Glomerular visceral epithelial cell (primary cell): ENCODE data around the gene HOXA7.
A peak's percentile ranks its signal among the peaks of the same experiment; 100 is the strongest.

ENCODE experiments used
- DNase-seq: peaks from one replicate; pipeline ENCODE4 v3.0.0-alpha.2; 2016; ENCODE audit errors: extremely low spot score

Gene HOXA7

GRCh38 chr7:27193335-27194001 lies 37.0 kb upstream of the HOXA7 start:
- no peak for DNase-seq

DNA sequence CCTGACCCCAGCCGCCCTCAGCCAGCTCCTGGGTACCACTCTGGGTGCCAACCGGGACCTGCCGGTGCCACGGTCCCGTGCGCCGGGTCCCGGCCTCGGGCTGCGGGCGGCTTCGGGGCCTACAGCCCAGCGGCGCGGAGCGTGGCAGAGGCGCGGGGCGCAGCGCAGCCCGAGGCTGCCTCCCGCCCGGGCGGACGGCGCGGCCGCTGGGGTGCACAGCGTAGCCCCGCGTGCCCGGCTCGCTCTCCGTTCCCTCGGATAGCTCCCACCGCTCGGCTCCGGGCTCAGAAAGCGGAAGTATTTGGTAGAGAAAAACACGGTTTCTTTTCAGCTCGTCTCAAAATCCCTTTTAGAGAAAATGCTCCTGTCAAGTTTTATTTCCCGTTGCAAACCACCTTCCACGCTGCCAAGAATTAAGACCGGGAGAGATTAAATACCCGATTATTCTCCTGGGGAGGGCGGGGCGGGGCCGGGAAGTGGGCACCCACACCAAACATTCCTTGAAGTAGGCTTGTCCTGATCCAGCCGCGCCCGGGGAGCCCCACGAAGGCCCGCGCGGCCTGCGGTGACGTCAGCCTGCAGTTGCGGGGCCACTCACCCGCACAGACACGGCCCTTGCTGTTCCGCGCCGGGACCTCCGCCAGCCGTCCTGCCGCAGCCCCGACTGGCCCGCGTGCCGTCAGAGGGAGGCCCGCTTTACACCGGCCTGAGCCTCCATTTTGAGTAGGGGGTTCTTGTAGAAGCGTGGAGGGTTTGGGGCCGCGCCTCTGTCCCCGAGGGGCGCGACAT lies 36.3 kb upstream of the HOXA7 start:
- DNase-seq = no peak

DNA sequence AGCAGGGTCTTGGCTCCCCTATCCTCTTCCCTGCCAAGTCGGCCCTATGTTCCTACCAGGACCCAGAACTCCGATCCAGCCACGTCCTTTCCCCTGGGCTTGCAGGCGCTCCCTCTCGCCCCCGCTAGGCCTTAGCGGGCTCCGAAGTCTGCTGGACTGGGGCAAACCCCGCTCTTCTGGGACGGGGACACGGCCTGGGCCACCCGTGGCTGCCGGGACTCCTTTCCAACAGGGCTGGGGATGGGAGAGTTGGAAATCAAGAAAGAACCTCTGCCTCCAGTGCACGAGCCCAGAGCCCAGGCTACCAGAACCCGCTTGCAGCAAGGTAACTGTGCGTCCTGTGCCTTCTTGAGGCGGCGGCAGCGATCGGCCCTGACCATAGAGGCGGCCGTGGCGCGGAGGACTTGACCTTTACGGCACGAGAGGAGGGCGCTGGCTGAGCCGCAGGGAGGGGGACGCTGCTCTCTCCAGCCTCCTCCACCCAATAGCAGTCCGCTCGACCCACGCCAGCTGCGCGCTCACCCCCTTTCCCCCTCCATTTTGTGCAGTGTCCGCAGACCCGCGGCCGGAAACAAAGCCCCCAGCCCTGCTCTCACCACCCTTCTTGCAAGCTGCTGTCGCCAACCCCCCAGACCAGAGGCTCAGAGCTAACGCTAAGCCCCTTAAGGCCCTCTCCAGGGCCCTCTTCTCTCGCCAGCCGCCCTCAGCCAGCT lies 35.5 kb upstream of the HOXA7 start:
- DNase-seq = no peak

GRCh38 chr7:27191161-27191731 lies 34.8 kb upstream of the HOXA7 start:
- no peak for DNase-seq

GRCh38 chr7:27189997-27190748 lies 33.7 kb upstream of the HOXA7 start:
- DNase-seq = no peak

DNA sequence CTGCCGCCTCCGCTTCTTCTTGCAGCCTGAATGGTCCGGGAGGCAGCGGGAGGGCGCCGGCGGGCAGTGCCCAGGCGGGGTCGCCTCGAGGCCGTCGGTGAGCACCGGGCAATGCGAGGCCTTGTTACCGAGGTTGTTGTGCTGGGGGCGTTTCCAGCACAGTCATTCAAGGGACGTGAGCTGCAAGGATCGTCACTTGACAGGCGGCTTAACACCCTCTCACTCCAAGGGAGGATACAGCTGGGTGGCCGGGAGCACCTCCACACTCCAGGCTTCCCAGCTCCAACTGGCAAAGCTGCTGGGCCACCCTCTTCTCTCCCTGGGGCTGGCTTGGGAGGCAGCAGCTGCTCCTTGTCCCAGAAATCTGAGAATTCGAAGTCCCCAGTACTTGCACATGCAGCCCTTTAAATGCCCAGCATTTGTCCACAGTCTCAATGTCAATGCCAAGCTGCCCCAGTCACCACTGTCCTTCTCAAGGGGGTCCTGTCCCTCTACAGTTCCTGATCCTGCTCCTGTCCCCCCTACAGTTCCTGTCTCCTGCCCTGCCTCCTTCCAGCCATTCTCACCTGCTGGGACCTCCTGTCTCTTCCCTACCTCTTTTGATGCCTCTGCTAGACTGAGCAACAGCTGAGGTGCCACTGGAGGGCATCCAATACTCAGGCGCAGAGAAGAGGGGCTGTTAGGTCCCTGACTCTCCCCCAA lies 33.0 kb upstream of the HOXA7 start:
- DNase-seq = no peak

DNA sequence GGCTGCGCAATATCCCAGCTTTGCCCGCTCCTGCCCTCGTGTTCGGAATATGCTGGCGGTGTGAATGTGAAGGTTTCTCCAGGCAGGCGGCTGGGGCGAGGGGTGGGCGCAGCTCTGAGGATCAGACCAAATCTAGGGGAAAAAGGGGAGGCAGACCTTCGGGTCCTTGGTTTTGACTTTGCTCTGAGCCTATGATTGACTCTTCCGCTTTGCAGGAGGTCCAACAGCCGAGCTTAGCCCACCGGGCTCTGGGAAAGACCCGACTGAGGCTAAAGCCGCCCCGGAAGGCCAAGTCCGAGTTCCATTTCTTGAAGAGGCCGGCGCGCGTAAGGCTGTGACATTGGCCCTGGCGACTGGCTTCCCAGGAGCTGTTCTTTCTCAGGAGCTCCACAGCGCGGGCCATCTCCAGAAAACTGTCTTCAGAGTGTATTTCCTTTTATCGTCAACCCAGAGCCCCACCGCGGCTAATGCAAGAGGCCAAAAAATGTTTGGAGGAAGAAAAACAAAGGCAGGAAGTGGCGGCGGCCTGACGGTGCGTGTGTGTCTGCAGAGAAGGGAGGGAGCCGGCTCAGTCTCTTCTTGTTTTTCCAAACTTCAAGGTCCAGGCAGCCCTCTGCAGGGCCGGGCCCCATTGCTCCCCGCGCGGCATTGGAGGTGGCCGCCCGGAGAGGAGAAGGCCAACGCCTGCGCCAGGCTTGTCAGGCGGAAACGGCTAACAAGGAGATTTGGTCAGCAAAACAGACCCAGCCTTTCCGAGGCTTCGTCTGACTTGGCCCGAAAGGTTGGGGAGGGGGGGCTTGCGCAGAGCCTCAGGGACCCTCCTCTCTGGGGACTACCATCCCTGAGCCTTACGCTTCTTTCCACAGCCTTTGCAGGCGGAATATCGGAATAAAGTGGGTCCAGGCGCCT lies 32.2 kb upstream of the HOXA7 start:
- DNase-seq = no peak

DNA sequence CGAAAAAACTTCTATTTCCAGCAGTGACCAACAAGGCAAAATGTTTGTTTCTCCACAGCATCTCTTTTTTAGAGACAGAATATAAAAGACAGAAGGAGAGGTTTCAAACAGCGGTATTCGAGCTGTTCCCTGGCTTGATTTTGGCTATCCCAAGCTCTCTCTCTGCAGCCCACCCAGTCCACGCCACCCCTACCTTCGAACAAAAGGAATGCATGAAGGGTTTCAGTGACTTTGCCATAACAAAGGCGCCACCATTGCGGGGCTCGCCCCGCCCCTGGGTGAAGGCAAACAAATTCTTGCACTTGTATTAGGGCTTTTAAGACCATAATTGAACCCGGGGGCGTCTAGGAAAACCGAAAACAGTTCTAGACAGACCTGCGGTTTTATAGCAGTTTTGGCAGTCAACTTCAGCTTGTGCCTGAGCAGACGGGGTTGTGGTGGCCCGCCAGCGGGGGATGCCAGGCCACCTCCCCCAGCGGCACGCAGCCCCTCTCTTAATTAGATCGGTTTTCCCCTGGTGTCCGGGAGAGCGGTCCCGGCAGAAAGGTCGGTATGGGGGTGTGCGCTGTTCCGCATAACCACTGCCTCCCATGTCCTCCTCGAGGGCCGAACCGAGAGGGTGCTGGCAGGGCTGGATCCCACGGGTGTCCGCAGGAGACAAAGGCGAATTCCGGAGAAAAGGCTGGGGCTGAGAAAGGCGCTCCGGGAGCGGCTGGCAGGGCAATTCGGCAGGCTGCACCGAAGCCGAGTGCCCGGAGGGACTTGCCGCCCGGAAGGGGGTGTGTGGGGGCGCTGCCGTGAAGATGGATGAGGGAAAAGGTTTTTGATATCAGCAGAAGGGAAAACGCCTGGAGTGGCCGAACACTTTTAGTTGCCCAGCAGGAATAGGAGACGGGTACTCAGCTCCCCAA lies 31.3 kb upstream of the HOXA7 start:
- no peak for DNase-seq

DNA sequence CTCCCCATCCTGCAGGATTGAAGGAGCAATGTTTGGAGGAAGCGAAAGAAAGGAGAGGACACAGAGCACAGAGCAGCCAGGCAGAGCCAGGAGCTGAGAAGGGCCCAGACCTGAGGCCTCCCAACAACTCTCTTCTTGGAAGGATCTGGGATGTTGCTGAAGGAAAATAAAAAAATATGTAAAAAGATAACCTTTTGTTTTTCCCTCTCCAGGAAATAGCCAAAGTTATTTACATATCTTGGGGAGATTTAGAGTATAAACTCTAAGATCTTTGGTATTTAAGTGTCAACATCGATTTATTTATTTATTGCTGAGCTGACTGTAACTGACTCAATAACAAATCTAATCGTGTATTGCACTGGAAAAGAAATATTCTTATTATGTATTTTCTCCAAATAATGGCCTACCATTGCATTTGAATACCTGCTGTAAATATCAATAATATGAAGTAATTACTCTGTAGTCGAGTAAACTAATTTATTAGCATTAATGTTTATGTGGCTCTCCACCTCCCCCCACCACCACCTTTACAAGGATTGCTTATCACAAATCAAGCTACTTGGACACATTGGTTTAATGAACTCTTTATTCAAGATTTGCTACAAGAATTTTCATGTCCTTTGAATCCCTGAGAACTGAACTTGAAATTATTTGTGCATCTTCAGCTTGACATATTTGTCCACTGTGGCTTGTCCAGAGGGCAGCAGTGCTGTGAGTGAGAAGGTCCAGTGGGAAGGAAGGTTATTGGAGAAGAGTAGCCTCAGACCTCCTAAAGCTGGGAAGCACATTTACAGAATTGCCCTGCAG lies 30.4 kb upstream of the HOXA7 start:
- no peak for DNase-seq

- DNase-seq = no peak
Observed at GRCh38 chr7:27185854-27186667, 29.6 kb upstream of the HOXA7 start.

- peak; percentile 65 for DNase-seq
Observed at GRCh38 chr7:27185013-27185853, 28.8 kb upstream of the HOXA7 start, which contains the start of gene HOXA11. HOXA11 (minus strand) TSS chr7:27185232; CDS start chr7:27185144, 88 bp downstream.

DNA sequence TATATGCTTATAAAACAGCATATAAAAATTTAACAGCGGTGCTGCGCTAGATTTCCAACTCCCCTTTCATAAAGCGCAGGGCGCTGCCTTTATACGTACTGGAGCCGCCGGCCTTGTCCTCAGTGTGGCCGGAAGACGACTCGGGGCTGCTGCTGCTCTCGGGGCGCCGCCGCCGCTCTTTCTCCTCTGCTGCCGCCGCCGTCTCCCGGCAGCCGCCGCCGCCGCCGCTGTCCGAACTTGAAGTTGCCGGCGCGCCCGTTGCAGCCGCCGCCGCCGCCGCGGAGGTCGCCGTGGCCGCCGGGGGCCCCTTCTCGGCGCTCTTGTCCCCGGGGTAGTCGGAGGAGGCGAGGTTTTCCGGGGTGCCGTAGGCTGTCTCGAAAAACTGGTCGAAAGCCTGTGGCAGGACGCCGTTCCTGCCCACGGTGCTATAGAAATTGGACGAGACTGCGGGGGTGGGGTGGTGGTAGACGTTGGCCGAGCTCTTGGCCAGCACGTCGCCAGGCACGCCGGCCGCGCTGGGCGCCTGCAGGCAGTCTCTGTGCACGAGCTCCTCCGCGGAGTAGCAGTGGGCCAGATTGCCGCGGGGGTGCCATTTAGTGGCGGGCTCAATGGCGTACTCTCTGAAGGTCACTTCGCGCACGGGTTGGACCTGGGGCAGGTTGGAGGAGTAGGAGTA lies 28.0 kb upstream of the HOXA7 start:
- DNase-seq = peak; percentile 52

- no peak for DNase-seq
Observed at GRCh38 chr7:27183682-27184336, 27.3 kb upstream of the HOXA7 start.

DNA sequence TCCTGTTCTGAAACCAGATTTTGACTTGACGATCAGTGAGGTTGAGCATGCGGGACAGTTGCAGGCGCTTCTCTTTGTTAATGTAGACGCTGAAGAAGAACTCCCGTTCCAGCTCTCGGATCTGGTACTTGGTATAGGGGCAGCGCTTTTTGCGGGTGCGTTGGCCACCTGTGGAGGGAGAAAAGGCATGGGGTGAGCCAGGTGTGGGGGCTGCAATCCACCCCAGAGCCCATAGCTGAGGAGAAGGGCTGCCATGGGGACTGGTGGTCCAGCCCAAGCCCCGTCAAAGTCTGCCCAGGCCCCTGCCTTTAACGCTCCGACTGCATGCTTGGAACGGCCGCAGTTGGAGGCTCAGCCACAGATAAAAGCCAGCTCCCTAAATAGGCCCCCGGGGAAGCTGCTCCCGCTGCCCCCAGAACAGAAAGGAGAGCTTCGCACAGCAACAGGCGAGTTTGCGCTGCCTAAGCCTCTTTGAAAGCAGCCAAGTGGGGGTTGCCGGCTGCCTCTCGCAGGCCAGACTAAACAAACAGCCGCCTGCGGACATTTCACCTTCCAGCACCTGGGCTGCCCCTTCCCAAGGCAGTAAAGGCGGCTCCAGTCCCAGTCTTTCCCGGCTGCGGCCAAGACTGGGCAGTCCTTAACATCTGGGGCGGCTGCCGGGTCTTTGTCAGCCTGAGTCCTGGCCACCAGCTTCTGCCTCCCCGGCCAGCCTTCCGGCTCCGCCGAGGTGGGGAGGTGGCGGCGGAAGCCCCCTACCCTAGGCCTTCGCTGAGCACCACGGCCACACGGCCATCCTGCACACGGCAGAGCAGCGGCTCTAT lies 26.6 kb upstream of the HOXA7 start:
- DNase-seq = no peak
